K562 (cell line): ENCODE results near the gene BCAS3. TPM values are rescaled to one million over a fixed set of nuclear protein-coding genes. Genes with fewer than 3 reads are reported as not detected.

Experiments
- ATAC-seq: fragments of 200-7000 bp; cut with Tn5 transposase; 3 replicates; pipeline ENCODE4 v1.9.1; 2020; ENCODE audit warnings: moderate library complexity
- BruUV-seq: library from RNA; stranded (reverse); fragments of 400-500 nt; replicated peaks from 2 replicates; lab custom pipeline; 2021; lab: Mats Ljungman, UMichigan
- CTCF ChIA-PET: fragments of 300-600 bp; formaldehyde crosslinking; extraction: SDS; loops from one replicate; lab custom pipeline; 2021; ENCODE audit warnings: low intra/inter-chr PET ratio; lab: Yijun Ruan, JAX
- POLR2A ChIA-PET: fragments of 300-600, 350-650 bp; sonication (Branson Sonifier 250); formaldehyde crosslinking; extraction: SDS; loops from one replicate; lab custom pipeline; 2021; ENCODE audit warnings: antibody characterized with exemption, inconsistent platforms; lab: Yijun Ruan, JAX
- DNase-seq, 4 experiments: peaks; one replicate each; pipeline versions ENCODE4 v3.0.0 to v3.0.0-alpha.2; 2011 to 2018; ENCODE audit warnings: low spot score in 3 of 4, mixed read lengths in 3 of 4; ENCODE audit errors: extremely low read depth in 1 of 4
- FAIRE-seq: peaks from 2 replicates; lab custom pipeline; 2011; peaks lifted over from hg19 to GRCh38; lab: Jason Lieb, UNC
- H2AFZ ChIP-seq: 2 replicates; pipeline ENCODE4 v1.6.0; 2011; ENCODE audit warnings: low read depth, low read length, control low read depth, inconsistent platforms
- H3K27ac ChIP-seq: fragments of 200-600 bp; 3 replicates; pipeline ENCODE4 v1.8.0; 2011; ENCODE audit warnings: low read depth, mild to moderate bottlenecking, control low read depth, inconsistent platforms, low read length, moderate library complexity, mixed read lengths; ENCODE audit errors: extremely low read depth
- H3K27me3 ChIP-seq, 2 experiments: fragments of 300-600 bp in 1 of 2; 2 replicates in 1 of 2; 3 replicates in 1 of 2; pipeline versions ENCODE4 v1.6.0 to v1.8.0; 2011; ENCODE audit warnings: inconsistent platforms in 2 of 2, low read length in 2 of 2, mild to moderate bottlenecking in 1 of 2, mixed read lengths in 1 of 2, moderate library complexity in 1 of 2; ENCODE audit not compliant: control insufficient read depth in 2 of 2, insufficient read depth in 2 of 2
- H3K36me3 ChIP-seq: fragments of 300-600 bp; 3 replicates; pipeline ENCODE4 v1.8.0; 2011; ENCODE audit warnings: mild to moderate bottlenecking, low read length, inconsistent platforms; ENCODE audit not compliant: control insufficient read depth, insufficient read depth
- H3K4me1 ChIP-seq, 2 experiments: fragments of 200-600 bp in 1 of 2; replicated peaks in 1 of 2; 2 replicates in 1 of 2; 3 replicates in 1 of 2; pipeline versions ENCODE4 v1.5.1 to v1.8.0; 2011; ENCODE audit warnings: inconsistent platforms in 2 of 2, low read length in 2 of 2, mild to moderate bottlenecking in 1 of 2, mixed read lengths in 1 of 2, moderate library complexity in 1 of 2; ENCODE audit not compliant: control insufficient read depth in 2 of 2, insufficient read depth in 2 of 2
- H3K4me2 ChIP-seq: 2 replicates; pipeline ENCODE4 v1.6.1; 2011; ENCODE audit warnings: low read length, control low read depth, inconsistent platforms, mixed read lengths; ENCODE audit not compliant: insufficient read depth
- H3K4me3 ChIP-seq: fragments of 200-600 bp; sonication (generic), shearing (Covaris generic); 2 replicates; pipeline ENCODE4 v1.5.1; 2016; ENCODE audit warnings: control low read depth, inconsistent platforms
- H3K79me2 ChIP-seq: fragments of 200-600 bp; 3 replicates; pipeline ENCODE4 v1.8.0; 2011; ENCODE audit warnings: low read length, inconsistent platforms; ENCODE audit not compliant: control insufficient read depth, insufficient read depth
- H3K9ac ChIP-seq, 2 experiments: 2 replicates each; pipeline versions ENCODE4 v1.6.0 to v1.6.1; 2011; ENCODE audit warnings: low read depth in 2 of 2, low read length in 2 of 2, control low read depth in 1 of 2, inconsistent platforms in 1 of 2, mild to moderate bottlenecking in 1 of 2, mixed read lengths in 1 of 2; ENCODE audit not compliant: insufficient read depth in 1 of 2
- H3K9me1 ChIP-seq: one replicate; pipeline ENCODE4 v1.6.0; 2011; ENCODE audit warnings: inconsistent platforms, mild to moderate bottlenecking, low read length, moderate library complexity; ENCODE audit not compliant: control insufficient read depth, insufficient read depth
- H3K9me3 ChIP-seq: replicated peaks from 2 replicates; pipeline ENCODE4 v1.5.1; 2011; ENCODE audit warnings: low read depth, low read length, inconsistent platforms; ENCODE audit not compliant: control insufficient read depth, insufficient read depth
- H4K20me1 ChIP-seq: replicated peaks from 2 replicates; pipeline ENCODE4 v1.6.1; 2011; ENCODE audit warnings: low read length, inconsistent platforms, mixed read lengths; ENCODE audit not compliant: control insufficient read depth, insufficient read depth
- THAP12 ChIP-seq: fragments of 250-450 bp; sonication (Bioruptor Pico); IDR thresholded peaks from 2 replicates; pipeline ENCODE4 v1.9.0; 2021; ENCODE audit warnings: mild to moderate bottlenecking, inconsistent platforms
- ZBTB11 ChIP-seq, 3 experiments: fragments of 200-800 bp in 1 of 3; fragments of 250-450 bp in 1 of 3; fragments of 450-650 bp in 1 of 3; sonication (Bioruptor Pico) in 1 of 3; sonication (Bioruptor generic) in 1 of 3; formaldehyde crosslinking in 1 of 3; IDR thresholded peaks; 2 replicates each; pipeline versions ENCODE4 v1.6.1 to v1.8.0; 2016 to 2022; ENCODE audit warnings: mild to moderate bottlenecking in 2 of 3, missing genetic modification characterization in 2 of 3, missing compliant biosample characterization in 1 of 3, moderate library complexity in 1 of 3
- WGBS: fragments of 100-300 bp; shearing (Covaris generic); methylation state at CpG from one replicate; pipeline ENCODE4 v1.1.6; 2016; ENCODE audit warnings: low coverage, mixed read lengths; ENCODE audit not compliant: insufficient coverage; ENCODE audit errors: missing lambda C conversion rate; 5-methylcytosine and 5-hydroxymethylcytosine counted together
- in situ Hi-C: fragments of 300-500 bp; cut with MboI; formaldehyde crosslinking; loops from 4 replicates; pipeline ENCODE4 v1.15.0; 2018; ENCODE audit warnings: inconsistent platforms, mixed read lengths
- intact Hi-C: fragments of 100-400 bp; cut with micrococcal nuclease; formaldehyde crosslinking; loops from 2 replicates; pipeline ENCODE4 v1.14.2; 2022
- polyA plus RNA-seq, 8 experiments: library from polyadenylated mRNA; depleted of rRNA in 4 of 8; stranded (reverse) in 5 of 8; unstranded in 3 of 8; fragments of >200 nt; fragmentation: Nextera tagmentation in 2 of 8; fragmentation: Illumina TruSeq in 1 of 8; extraction: Ambion mirVana in 2 of 8; extraction: Trizol in 1 of 8; gene quantifications; 2 replicates each; pipeline versions ENCODE4 v1.2.1 to v1.2.3, GENCODE V29; 2011 to 2014; ENCODE audit warnings: inconsistent platforms in 1 of 8, missing spikeins in 1 of 8
- total RNA-seq, 7 experiments: library from RNA; depleted of rRNA in 6 of 7; stranded (reverse); fragments of >200 nt in 6 of 7; fragmentation: Illumina TruSeq in 2 of 7; extraction: Trizol in 2 of 7; gene quantifications; 2 replicates each; pipeline versions ENCODE4 v1.2.1 to v1.2.3, GENCODE V29; 2011 to 2021; ENCODE audit warnings: low replicate concordance in 1 of 7

BCAS3 gene
- total and polyA plus RNA-seq, 9 of the 15 experiments (the other 6 are each of a cell fraction or from before 2014, with no cell fraction given), result 1.9 to 5.5 (median 3.5) TPM

- POLR2A ChIA-PET, result interaction anchor here (0.6 to 1.0 kb wide), 3 partner anchors 13 to 33 kb away, joined by 3 to 4 read pairs (median 3); no protein-coding TSS in a partner anchor
- peak in 1 of 3 experiments; percentile 59; a peak in 1 of 6 replicates for TF ChIP-seq ZBTB11 (CRISPR knock-in tag; IDR thresholded peaks at IDR 0.05)
- TF ChIP-seq THAP12, result no peak
- TF ChIP-seq, all 486 proteins: peak for 1
- no peak overlapping the region for H2AFZ ChIP-seq
- CTCF ChIA-PET, result no interaction called here
- no peaks in the 10 kb centered on the region for H3K36me3 ChIP-seq
- no peak overlapping the region for H3K4me2 ChIP-seq
- no peaks in the 10 kb centered on the region; the same call in 1 of the 2 replicates for H4K20me1 ChIP-seq
- peaks cover 16 to 30% of the 10 kb centered on the region in 2 experiments; a peak in 3 of 5 replicates for H3K27me3 ChIP-seq
- no peak overlapping the region for H3K4me3 ChIP-seq
- BruUV-seq, result no TSS peak
- no peaks in the 10 kb centered on the region for H3K9me3 ChIP-seq
- WGBS, result 5% methylated on average over 4 of the region's 4 CpGs
- intact Hi-C loops (no loop called here), in situ Hi-C loops (no loop called here)
- no peak overlapping the region for H3K9ac ChIP-seq
- no peaks in the 10 kb centered on the region for H3K79me2 ChIP-seq
- H3K9me1 ChIP-seq, result no peaks in the 10 kb centered on the region
- DNase-seq (no peak), ATAC-seq (no peak), FAIRE-seq (no peak)
- no peak overlapping the region for H3K27ac ChIP-seq
- no peaks in the 10 kb centered on the region for H3K4me1 ChIP-seq
Observed at GRCh38 chr17:61322325-61323002, 644.8 kb downstream of the BCAS3 start.
